ENCODE results near the gene ZACN. TPM values are rescaled to one million over a fixed set of nuclear protein-coding genes. Genes with fewer than 3 reads are reported as not detected.
A peak's percentile ranks its signal among the peaks of the same experiment; 100 is the strongest.

Gene ZACN
- polyA plus RNA-seq, 1 of the 3 experiments (the other 2 are of a cell fraction): not detected

GRCh38 chr17:76072148-76072858 is 6.7 kb upstream of the ZACN start, which contains the start of gene SRP68 (continued):
- peak in 1 of 2 experiments; percentile 72; a peak in 1 of 4 replicates for TF ChIP-seq EP300 (IDR thresholded peaks at IDR 0.05; ENCODE audit: borderline replicate concordance in 1 of 2, low read depth in 1 of 2, low read length in 1 of 2)
- no peak for TF ChIP-seq PBX3 (IDR thresholded peaks at IDR 0.05)
- TF ChIP-seq FOXM1 (IDR thresholded peaks at IDR 0.05; ENCODE audit: low read depth): no peak
- TF ChIP-seq FOSL2 (IDR thresholded peaks at IDR 0.05; ENCODE audit: borderline replicate concordance, low read depth): no peak
- TF ChIP-seq NRF1 (IDR thresholded peaks at IDR 0.05; ENCODE audit: low read depth, low read length): peak; percentile 88
- peak; percentile 92 for TF ChIP-seq POLR2AphosphoS5 (IDR thresholded peaks at IDR 0.05; ENCODE audit: low read depth, low read length)
- no peak for TF ChIP-seq RCOR1 (IDR thresholded peaks at IDR 0.05; ENCODE audit: low read length)
- TF ChIP-seq FOXJ3 (CRISPR knock-in tag; IDR thresholded peaks at IDR 0.05): no peak
- no peak for TF ChIP-seq ZBTB33 (IDR thresholded peaks at IDR 0.05; ENCODE audit: borderline replicate concordance, low read depth)
- peak; percentile 99 for TF ChIP-seq YY1 (IDR thresholded peaks at IDR 0.05; ENCODE audit: low read depth)
- TF ChIP-seq, protein P1, sequence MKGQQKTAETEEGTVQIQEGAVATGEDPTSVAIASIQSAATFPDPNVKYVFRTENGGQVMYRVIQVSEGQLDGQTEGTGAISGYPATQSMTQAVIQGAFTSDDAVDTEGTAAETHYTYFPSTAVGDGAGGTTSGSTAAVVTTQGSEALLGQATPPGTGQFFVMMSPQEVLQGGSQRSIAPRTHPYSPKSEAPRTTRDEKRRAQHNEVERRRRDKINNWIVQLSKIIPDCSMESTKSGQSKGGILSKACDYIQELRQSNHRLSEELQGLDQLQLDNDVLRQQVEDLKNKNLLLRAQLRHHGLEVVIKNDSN (IDR thresholded peaks at IDR 0.05; ENCODE audit: borderline replicate concordance, low read depth): no peak; the same call in 1 of the 2 replicates
- TF ChIP-seq CHD2 (IDR thresholded peaks at IDR 0.05; ENCODE audit: low read length, partially characterized antibody): peak; percentile 86
- TF ChIP-seq TCF12 (IDR thresholded peaks at IDR 0.05): no peak; the same call in 1 of the 2 replicates
- 0 out of 2 replicates have a peak, but pooled peaks have one; percentile 8 for TF ChIP-seq RAD21 (IDR thresholded peaks at IDR 0.05; ENCODE audit: low read length)
- TF ChIP-seq SIN3A (IDR thresholded peaks at IDR 0.05; ENCODE audit: borderline replicate concordance, low read depth, low read length): peak; percentile 94; the same call in 1 of the 2 replicates
- TF ChIP-seq, protein P2, sequence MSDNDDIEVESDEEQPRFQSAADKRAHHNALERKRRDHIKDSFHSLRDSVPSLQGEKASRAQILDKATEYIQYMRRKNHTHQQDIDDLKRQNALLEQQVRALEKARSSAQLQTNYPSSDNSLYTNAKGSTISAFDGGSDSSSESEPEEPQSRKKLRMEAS (IDR thresholded peaks at IDR 0.05; ENCODE audit: low read depth): peak; percentile 93; the same call in 1 of the 2 replicates
- no peak for TF ChIP-seq NFIC (IDR thresholded peaks at IDR 0.05; ENCODE audit: borderline replicate concordance)
- no peak for TF ChIP-seq JUND (IDR thresholded peaks at IDR 0.05)
